Spleen (tissue), 11 donors: ENCODE results near the gene HNF1B. TPM values are rescaled to one million over a fixed set of nuclear protein-coding genes. Genes with fewer than 3 reads are reported as not detected.

Experiments used
- DNase-seq: peaks from one replicate; pipeline ENCODE4 v3.0.0-alpha.2; 2020
- H3K27ac ChIP-seq, 8 donors: fragments of 200-600 bp; sonication (generic) in 7 of 8; 1 replicate in 4 of 8; 2 replicates in 4 of 8; pipeline versions ENCODE4 v1.5.0 to v1.8.0; 2016 to 2021; ENCODE audit warnings: inconsistent platforms in 4 of 8, mild to moderate bottlenecking in 4 of 8, moderate library complexity in 1 of 8
- H3K27me3 ChIP-seq, 7 donors: fragments of 200-600 bp; sonication (generic) in 6 of 7; replicated peaks in 1 of 7; 1 replicate in 4 of 7; 2 replicates in 3 of 7; pipeline versions ENCODE4 v1.5.0 to v1.8.0; 2016 to 2021; ENCODE audit warnings: inconsistent platforms in 3 of 7, mild to moderate bottlenecking in 1 of 7
- H3K36me3 ChIP-seq, 6 donors: fragments of 200-600 bp; sonication (generic) in 5 of 6; 1 replicate in 4 of 6; 2 replicates in 2 of 6; pipeline versions ENCODE4 v1.5.0 to v1.8.0; 2016 to 2021; ENCODE audit warnings: inconsistent platforms in 2 of 6
- H3K4me1 ChIP-seq, 6 donors: fragments of 200-600 bp; sonication (generic) in 5 of 6; 1 replicate in 3 of 6; 2 replicates in 3 of 6; pipeline versions ENCODE4 v1.5.0 to v1.8.0; 2016 to 2021; ENCODE audit warnings: inconsistent platforms in 3 of 6
- H3K4me3 ChIP-seq, 8 donors: fragments of 200-600 bp; sonication (generic) in 7 of 8; 1 replicate in 4 of 8; 2 replicates in 4 of 8; pipeline versions ENCODE4 v1.5.0 to v1.8.0; 2016 to 2021; ENCODE audit warnings: inconsistent platforms in 4 of 8, mild to moderate bottlenecking in 4 of 8, moderate library complexity in 2 of 8
- H3K9me3 ChIP-seq, 8 donors: fragments of 200-600 bp; sonication (generic) in 7 of 8; 1 replicate in 4 of 8; 2 replicates in 4 of 8; pipeline versions ENCODE4 v1.5.0 to v1.8.0; 2016 to 2021; ENCODE audit warnings: inconsistent platforms in 4 of 8
- POLR2A ChIP-seq, 3 donors: fragments of 450-650 bp; IDR thresholded peaks; one replicate each; pipeline ENCODE4 v1.5.1; 2017; ENCODE audit warnings: antibody characterized with exemption in 3 of 3, mild to moderate bottlenecking in 1 of 3
- POLR2AphosphoS5 ChIP-seq, 3 donors: sonication (generic); formaldehyde crosslinking; IDR thresholded peaks; one replicate each; pipeline ENCODE4 v1.5.1; 2017; ENCODE audit warnings: antibody characterized with exemption in 3 of 3
- WGBS, 5 donors: extraction: QIAGEN DNeasy Blood & Tissue Kit in 3 of 5; methylation state at CpG; one replicate each; pipeline versions ENCODE4 v1.1.5 to v1.1.7; 2013 to 2018; 5-methylcytosine and 5-hydroxymethylcytosine counted together
- intact Hi-C: fragments of 100-400 bp; cut with DNase I; formaldehyde crosslinking; loops from one replicate; pipeline ENCODE4 v1.15.0; 2023; ENCODE audit warnings: low total_unique reads
- polyA plus RNA-seq, 3 donors: library from polyadenylated mRNA; stranded (reverse); fragments of 200-250 nt; gene quantifications; one replicate each; pipeline ENCODE4 v1.2.1, GENCODE V29; 2013
- total RNA-seq, 7 donors: library from RNA; depleted of rRNA in 3 of 7; stranded (reverse); fragments of >200 nt in 3 of 7; fragmentation: NEBNext Ultra II Directional in 4 of 7; extraction: Animal tissue kit (Norgen Biotek cat#: 25700) in 4 of 7; gene quantifications; one replicate each; pipeline versions ENCODE4 v1.1.0 to v1.2.1, GENCODE V29; 2016 to 2021
- TF ChIP-seq, protein P1 (sequence below), 11 experiments: fragments of 200-600 bp in 7 of 11; fragments of 450-650 bp in 4 of 11; sonication (generic) in 4 of 11; IDR thresholded peaks in 8 of 11; conservative IDR thresholded peaks in 3 of 11; 1 replicate in 7 of 11; 2 replicates in 4 of 11; pipeline versions ENCODE4 v1.4.0 to v1.8.0; 2016 to 2021; ENCODE audit warnings: antibody characterized with exemption in 11 of 11, inconsistent platforms in 4 of 11, mild to moderate bottlenecking in 1 of 11
- donor health status: healthy with polysubstance abuse.
- donor health status: DM: no; HTN: no; CAD: no; lungs with moderate emphysema.
- donor health status: DM: no; HTN: no; CAD: no.
- donor health status: Bipolar disorder and iron deficiency.
- donor health status: healthy.
- donor health status: DM: no; HTN: no; CAD: no.
- donor health status: DM: yes; HTN: yes; CAD: no.

The HNF1B gene
- total and polyA plus RNA-seq, 10 donors = 0.06 to 0.12 (median 0.07) TPM; not detected in 7

DNA sequence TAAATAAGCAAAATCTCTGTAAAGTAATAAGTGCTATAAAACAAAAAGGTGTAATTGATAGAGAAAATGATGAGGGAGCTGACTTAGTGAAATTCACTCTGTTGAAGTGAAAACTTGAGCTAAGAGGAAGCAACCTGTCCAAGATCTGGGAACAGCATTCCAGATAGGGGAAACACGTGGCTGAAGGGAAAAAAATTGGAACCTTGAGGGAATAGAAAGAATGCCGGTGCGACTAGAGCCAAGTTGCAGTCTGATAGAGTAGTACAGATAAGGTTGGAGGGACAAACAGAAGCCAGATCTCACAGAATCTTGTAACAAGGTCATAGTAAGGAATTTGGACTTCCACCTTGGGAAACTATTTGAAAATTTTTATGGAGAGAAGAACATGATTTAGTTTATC lies 101.0 kb downstream of the HNF1B start:
- intact Hi-C loops = no loop called here
- DNase-seq = no peak
- Histone ChIP-seq H3K27ac (peak overlapping the region in 7 of 8 donors; percentile 75 to 91 (median 88)), H3K9me3 (no peaks in the 10 kb centered on the region), H3K4me3 (peak overlapping the region in 6 of 8 donors; percentile 52 to 95 (median 78)), H3K27me3 (peaks cover 0 to 44% (median 0%) of the 10 kb centered on the region in 7 donors), H3K4me1 (peaks cover 25 to 59% (median 38%) of the 10 kb centered on the region in 6 donors), H3K36me3 (peaks cover 0 to 29% (median 23%) of the 10 kb centered on the region in 6 donors)
- TF ChIP-seq, protein P1, sequence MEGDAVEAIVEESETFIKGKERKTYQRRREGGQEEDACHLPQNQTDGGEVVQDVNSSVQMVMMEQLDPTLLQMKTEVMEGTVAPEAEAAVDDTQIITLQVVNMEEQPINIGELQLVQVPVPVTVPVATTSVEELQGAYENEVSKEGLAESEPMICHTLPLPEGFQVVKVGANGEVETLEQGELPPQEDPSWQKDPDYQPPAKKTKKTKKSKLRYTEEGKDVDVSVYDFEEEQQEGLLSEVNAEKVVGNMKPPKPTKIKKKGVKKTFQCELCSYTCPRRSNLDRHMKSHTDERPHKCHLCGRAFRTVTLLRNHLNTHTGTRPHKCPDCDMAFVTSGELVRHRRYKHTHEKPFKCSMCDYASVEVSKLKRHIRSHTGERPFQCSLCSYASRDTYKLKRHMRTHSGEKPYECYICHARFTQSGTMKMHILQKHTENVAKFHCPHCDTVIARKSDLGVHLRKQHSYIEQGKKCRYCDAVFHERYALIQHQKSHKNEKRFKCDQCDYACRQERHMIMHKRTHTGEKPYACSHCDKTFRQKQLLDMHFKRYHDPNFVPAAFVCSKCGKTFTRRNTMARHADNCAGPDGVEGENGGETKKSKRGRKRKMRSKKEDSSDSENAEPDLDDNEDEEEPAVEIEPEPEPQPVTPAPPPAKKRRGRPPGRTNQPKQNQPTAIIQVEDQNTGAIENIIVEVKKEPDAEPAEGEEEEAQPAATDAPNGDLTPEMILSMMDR (IDR thresholded peaks at IDR 0.05 in 8 of 11, conservative IDR thresholded peaks at IDR 0.05 in 3 of 11) = no peak
- no peak for TF ChIP-seq POLR2A (IDR thresholded peaks at IDR 0.05)
- no peak for TF ChIP-seq POLR2AphosphoS5 (IDR thresholded peaks at IDR 0.05)
- WGBS, 5 donors = 25 to 51% (median 27%) methylated on average over 3 of the region's 3 CpGs

DNA sequence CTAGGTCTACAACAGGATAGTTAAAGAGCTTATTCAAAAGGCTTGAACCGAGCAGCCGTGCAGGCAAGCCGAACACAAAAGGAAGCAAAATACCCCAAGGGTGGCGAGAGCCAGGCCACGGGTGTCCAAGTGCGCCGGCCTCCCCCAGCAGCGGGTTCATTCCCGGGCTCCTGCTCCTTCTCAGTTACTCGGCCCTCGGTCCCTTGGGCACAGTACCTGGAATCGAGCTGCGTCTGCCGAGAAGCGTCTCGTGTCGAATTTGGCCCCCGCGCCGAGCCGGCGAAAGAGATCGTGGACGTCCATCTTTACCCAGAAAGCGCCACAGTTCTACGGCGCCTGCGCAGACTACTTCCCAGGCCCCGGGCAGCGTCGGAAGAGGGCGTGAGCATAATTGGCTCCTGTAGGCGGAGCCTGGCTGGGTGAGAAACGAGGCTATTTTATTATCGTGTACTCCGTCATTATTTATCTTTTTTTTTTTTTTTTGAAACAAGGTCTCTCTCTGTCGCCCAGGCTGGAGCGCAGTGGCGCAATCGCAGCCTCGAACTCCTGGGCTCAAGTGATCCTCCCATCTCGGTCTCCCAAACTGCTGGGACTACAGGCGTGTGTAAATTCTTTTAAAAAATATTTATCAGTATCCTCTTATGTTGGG lies 101.6 kb downstream of the HNF1B start, which contains the start of gene DDX52:
Gene DDX52, minus strand, starts transcription at position 329 of the 649 bp plus-strand sequence. Its CDS starts 26 bp downstream, at position 303.
- TF ChIP-seq POLR2AphosphoS5 (IDR thresholded peaks at IDR 0.05) (peak; percentile 89 to 91 (median 89)), POLR2A (IDR thresholded peaks at IDR 0.05) (no peak)
- TF ChIP-seq, protein P1 (IDR thresholded peaks at IDR 0.05 in 8 of 11, conservative IDR thresholded peaks at IDR 0.05 in 3 of 11) = peak in 6 of 11 experiments; percentile 27 to 52 (median 33)
- peak within 1 kb of the TSS; percentile 52 to 95 (median 78) for H3K4me3 ChIP-seq
- H3K27ac ChIP-seq = peak within 1 kb of the TSS; percentile 75 to 91 (median 88)
- 0 to 1% (median 1%) methylated on average over 40 to 43 of the region's 43 CpGs for WGBS, 5 donors
- no peaks in the 10 kb centered on the region for H3K9me3 ChIP-seq
- H3K27me3 ChIP-seq = peaks cover 0 to 40% (median 0%) of the 10 kb centered on the region in 7 donors
- H3K4me1 ChIP-seq = peaks cover 25 to 58% (median 40%) of the 10 kb centered on the region in 6 donors
- peaks cover 0 to 33% (median 25%) of the 10 kb centered on the region in 6 donors for H3K36me3 ChIP-seq
- intact Hi-C loops = no loop called here
- peak; percentile 97 for DNase-seq

DNA sequence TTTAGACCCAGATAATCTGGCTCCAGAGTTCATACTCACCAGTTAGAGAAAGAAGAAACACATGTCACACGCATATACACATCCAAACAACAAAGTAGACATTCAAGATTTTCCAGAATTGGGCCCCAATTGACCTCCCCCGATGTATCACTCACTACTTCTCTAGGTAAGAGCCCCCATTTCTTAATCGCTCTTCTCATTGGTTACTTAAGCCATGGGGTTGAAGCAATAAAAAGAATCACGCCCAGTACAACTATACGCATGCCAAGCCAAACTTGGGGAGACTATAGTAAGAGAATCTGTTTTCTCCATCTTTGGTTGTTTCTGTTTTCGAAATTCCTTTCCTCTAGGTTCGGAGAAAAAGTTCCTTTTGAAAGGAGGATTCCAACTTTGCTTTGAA lies 102.2 kb downstream of the HNF1B start:
- intact Hi-C loops = no loop called here

More for the DNA sequence above, 102.2 kb downstream of the HNF1B start:
- Histone ChIP-seq H3K27ac (peak overlapping the region; percentile 75 to 91 (median 88)), H3K27me3 (peaks cover 0 to 38% (median 0%) of the 10 kb centered on the region in 7 donors), H3K36me3 (peaks cover 0 to 39% (median 28%) of the 10 kb centered on the region in 6 donors), H3K4me1 (peaks cover 25 to 58% (median 42%) of the 10 kb centered on the region in 6 donors), H3K4me3 (peak overlapping the region; percentile 52 to 95 (median 78)), H3K9me3 (no peaks in the 10 kb centered on the region)
- TF ChIP-seq POLR2AphosphoS5 (IDR thresholded peaks at IDR 0.05) = no peak
- TF ChIP-seq, protein P1 (IDR thresholded peaks at IDR 0.05 in 8 of 11, conservative IDR thresholded peaks at IDR 0.05 in 3 of 11) = no peak
- TF ChIP-seq POLR2A (IDR thresholded peaks at IDR 0.05) = no peak
- no peak for DNase-seq
- WGBS, 5 donors = 0 to 2% (median 2%) methylated on average over 7 of the region's 7 CpGs
